GOT3 (cell line): ENCODE measurements around the gene GPR107.

Source experiments
- DNase-seq: peaks from one replicate; lab custom pipeline; 2025; ENCODE audit warnings: mixed read lengths; lab: John Stamatoyannopoulos, UW

The GPR107 gene

GRCh38 chr9:130054325-130054786, 650 bp downstream of the GPR107 start:
- no peak for DNase-seq

GRCh38 chr9:130054820-130055219, 1.1 kb downstream of the GPR107 start:
- no peak for DNase-seq

- no peak for DNase-seq
These were observed 4.4 kb downstream of the GPR107 start for GRCh38 chr9:130058154-130058553.

- DNase-seq = no peak
These were observed 5.2 kb downstream of the GPR107 start for GRCh38 chr9:130058887-130059286.

GRCh38 chr9:130060296-130060695, 6.6 kb downstream of the GPR107 start:
- no peak for DNase-seq

GRCh38 chr9:130062750-130063149, 9.0 kb downstream of the GPR107 start:
- DNase-seq = no peak

- no peak for DNase-seq
These were observed 10.9 kb downstream of the GPR107 start for GRCh38 chr9:130064621-130065020.

GRCh38 chr9:130069048-130069447, 15.3 kb downstream of the GPR107 start:
- DNase-seq = no peak

- DNase-seq = no peak
These were observed 19.0 kb downstream of the GPR107 start for GRCh38 chr9:130072515-130073235.

- no peak for DNase-seq
These were observed 19.7 kb downstream of the GPR107 start for GRCh38 chr9:130073373-130073772.

- DNase-seq = no peak
These were observed 24.8 kb downstream of the GPR107 start for GRCh38 chr9:130078547-130078946.

- DNase-seq = no peak
These were observed 30.6 kb downstream of the GPR107 start for GRCh38 chr9:130084337-130084736.

GRCh38 chr9:130088051-130088450, 34.3 kb downstream of the GPR107 start:
- no peak for DNase-seq

GRCh38 chr9:130089141-130089540, 35.4 kb downstream of the GPR107 start:
- no peak for DNase-seq

GRCh38 chr9:130090915-130091314, 37.2 kb downstream of the GPR107 start:
- no peak for DNase-seq

GRCh38 chr9:130092910-130093309, 39.2 kb downstream of the GPR107 start:
- DNase-seq = no peak

- DNase-seq = no peak
These were observed 42.2 kb downstream of the GPR107 start for GRCh38 chr9:130095872-130096271.

GRCh38 chr9:130100681-130101080, 47.0 kb downstream of the GPR107 start:
- DNase-seq = no peak

- no peak for DNase-seq
These were observed 48.2 kb downstream of the GPR107 start for GRCh38 chr9:130101915-130102314.

- DNase-seq = no peak
These were observed 50.9 kb downstream of the GPR107 start for GRCh38 chr9:130104491-130105193.

- DNase-seq = no peak
These were observed 53.1 kb downstream of the GPR107 start for GRCh38 chr9:130106860-130107233.

GRCh38 chr9:130107234-130107861, 53.6 kb downstream of the GPR107 start:
- no peak for DNase-seq

- DNase-seq = no peak
These were observed 54.2 kb downstream of the GPR107 start for GRCh38 chr9:130107955-130108354.
